IPS DF 6.9 (cell line): Measurements from ENCODE around the gene DEFB131A.
"Not testable (repeated sequence)": the region's sequence is repeated elsewhere in the genome, so short reads cannot be mapped to it uniquely, and the experiment has no call there.

Source experiments
- DNase-seq: peaks from one replicate; pipeline ENCODE4 v3.0.0-alpha.2; 2013; ENCODE audit warnings: low read depth, low spot score
- H3K27ac ChIP-seq: one replicate; pipeline ENCODE4 v1.5.1; 2013; ENCODE audit warnings: low read length, control low read depth
- H3K27me3 ChIP-seq: 2 replicates; pipeline ENCODE4 v1.6.1; 2013; ENCODE audit warnings: mild to moderate bottlenecking, low read length; ENCODE audit not compliant: control insufficient read depth, insufficient read depth
- H3K36me3 ChIP-seq: 2 replicates; pipeline ENCODE4 v1.6.1; 2013; ENCODE audit warnings: low read length; ENCODE audit not compliant: control insufficient read depth, insufficient read depth
- H3K4me1 ChIP-seq: 2 replicates; pipeline ENCODE4 v1.6.1; 2013; ENCODE audit warnings: low read length; ENCODE audit not compliant: control insufficient read depth, insufficient read depth
- H3K4me3 ChIP-seq: 2 replicates; pipeline ENCODE4 v1.5.1; 2013; ENCODE audit warnings: mild to moderate bottlenecking, low read length
- H3K9me3 ChIP-seq: 2 replicates; pipeline ENCODE4 v1.6.1; 2013; ENCODE audit warnings: low read length, inconsistent platforms; ENCODE audit not compliant: control insufficient read depth, insufficient read depth
- WGBS: extraction: QIAGEN DNeasy Blood & Tissue Kit; methylation state at CpG from one replicate; pipeline ENCODE4 v1.1.7; 2013; ENCODE audit warnings: mixed read lengths, missing lambda C conversion rate; ENCODE audit not compliant: insufficient read length, insufficient coverage; 5-methylcytosine and 5-hydroxymethylcytosine counted together

Gene DEFB131A, protein sequence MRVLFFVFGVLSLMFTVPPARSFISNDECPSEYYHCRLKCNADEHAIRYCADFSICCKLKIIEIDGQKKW

DNA sequence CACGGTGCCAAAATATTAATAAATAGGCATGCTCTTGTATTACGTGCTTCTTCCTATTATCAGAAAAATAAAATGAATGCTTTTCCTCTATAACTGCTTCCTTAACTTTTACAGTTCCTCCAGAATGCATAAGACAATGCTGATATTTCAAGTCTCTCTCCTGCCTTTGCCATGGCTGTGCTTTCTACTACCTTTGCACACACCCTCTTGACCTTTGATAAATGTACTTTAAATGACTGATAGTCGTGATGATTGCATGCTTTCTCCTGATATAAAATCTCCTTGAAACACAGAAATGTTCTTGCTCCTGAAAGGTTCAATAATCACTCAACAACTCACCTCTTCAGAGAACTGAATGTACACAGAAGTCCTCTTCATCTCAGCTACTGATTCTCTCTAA lies at the start of gene DEFB131A:
Gene DEFB131A, plus strand, starts transcription at position 301 of the 400 bp plus-strand sequence. CDS start 120 bp downstream, outside the sequence.
- H3K4me1 ChIP-seq, H3K36me3 ChIP-seq: not testable (repeated sequence)
- WGBS: no CpG with 5 or more reads among the region's 3 CpGs

DNA sequence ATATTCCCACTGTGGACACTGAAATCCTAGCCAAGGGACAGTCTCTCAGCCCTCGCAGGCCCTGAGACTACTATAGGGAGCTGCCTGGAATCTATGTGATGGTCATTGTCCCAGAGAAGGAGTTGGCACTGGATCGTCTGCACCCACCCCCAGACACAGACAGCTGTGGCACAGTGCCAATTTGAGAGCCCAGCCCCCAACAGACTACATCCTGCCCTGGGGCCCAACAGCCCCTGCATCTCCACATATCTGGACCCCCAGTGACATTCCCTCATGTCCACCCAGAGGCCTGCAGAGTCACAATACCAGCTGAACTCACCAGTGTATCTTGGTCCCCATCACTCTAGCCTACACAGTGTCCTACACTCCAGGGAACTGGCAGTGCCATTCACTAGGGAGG lies 38.4 kb upstream of the DEFB131A start:
- H3K27me3 ChIP-seq, DNase-seq, H3K27ac ChIP-seq, H3K9me3 ChIP-seq, H3K4me3 ChIP-seq, H3K4me1 ChIP-seq, H3K36me3 ChIP-seq: not testable (repeated sequence)
- no CpG with 5 or more reads among the region's 2 CpGs for WGBS

More for the DNA sequence above, at the start of gene DEFB131A:
- H3K9me3 ChIP-seq, DNase-seq, H3K4me3 ChIP-seq, H3K27me3 ChIP-seq, H3K27ac ChIP-seq: not testable (repeated sequence)

DNA sequence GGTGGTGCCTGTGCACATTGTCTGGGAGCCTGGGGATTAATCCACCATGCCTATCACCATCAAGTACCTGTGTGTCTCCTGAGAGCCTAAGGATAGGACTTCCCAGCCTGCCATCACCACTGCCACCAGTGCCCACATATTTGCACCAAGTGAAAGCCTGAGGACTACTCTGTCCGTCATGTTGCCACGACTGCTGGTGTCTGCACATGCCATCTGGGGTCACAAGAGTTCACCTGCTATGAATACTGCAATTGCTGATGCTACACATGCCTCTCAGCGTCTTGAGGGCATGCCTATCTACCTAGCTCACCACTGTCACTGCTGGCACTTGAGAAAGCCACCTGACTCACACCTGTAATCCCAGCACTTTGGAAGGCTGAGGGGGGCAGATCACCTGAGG lies 37.7 kb upstream of the DEFB131A start:
- H3K27ac ChIP-seq, DNase-seq, H3K27me3 ChIP-seq, H3K4me3 ChIP-seq, H3K4me1 ChIP-seq, H3K9me3 ChIP-seq, H3K36me3 ChIP-seq: not testable (repeated sequence)
- no CpG with 5 or more reads among the region's 3 CpGs for WGBS

DNA sequence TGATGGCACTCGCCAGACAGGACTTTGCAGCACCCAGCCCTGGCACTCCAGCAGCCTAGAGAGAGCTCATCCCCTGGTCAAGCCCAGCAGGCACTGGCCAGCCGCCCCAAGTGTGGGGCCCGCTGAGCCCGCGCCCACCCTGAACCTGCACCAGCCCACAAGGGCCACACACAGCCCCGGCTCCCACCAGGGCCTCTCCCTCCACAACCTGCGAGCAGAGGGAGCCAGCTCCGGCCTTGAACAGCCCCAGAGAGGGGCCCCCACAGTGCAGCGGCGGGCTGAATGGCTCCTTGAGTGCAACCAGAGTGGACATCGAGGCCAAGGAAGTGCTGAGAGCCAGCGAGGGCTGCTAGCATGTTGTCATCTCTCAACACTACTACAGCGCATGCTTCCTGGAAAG lies 34.4 kb upstream of the DEFB131A start:
- H3K9me3 ChIP-seq: no peaks in the 10 kb centered on the region; the same call in 1 of the 2 replicates
- H3K4me1 ChIP-seq: no peaks in the 10 kb centered on the region
- H3K27me3 ChIP-seq: no peaks in the 10 kb centered on the region
- no peak overlapping the region for H3K27ac ChIP-seq
- H3K36me3 ChIP-seq: no peaks in the 10 kb centered on the region
- WGBS: no CpG with 5 or more reads among the region's 13 CpGs
- DNase-seq: no peak
- H3K4me3 ChIP-seq: no peak overlapping the region

DNA sequence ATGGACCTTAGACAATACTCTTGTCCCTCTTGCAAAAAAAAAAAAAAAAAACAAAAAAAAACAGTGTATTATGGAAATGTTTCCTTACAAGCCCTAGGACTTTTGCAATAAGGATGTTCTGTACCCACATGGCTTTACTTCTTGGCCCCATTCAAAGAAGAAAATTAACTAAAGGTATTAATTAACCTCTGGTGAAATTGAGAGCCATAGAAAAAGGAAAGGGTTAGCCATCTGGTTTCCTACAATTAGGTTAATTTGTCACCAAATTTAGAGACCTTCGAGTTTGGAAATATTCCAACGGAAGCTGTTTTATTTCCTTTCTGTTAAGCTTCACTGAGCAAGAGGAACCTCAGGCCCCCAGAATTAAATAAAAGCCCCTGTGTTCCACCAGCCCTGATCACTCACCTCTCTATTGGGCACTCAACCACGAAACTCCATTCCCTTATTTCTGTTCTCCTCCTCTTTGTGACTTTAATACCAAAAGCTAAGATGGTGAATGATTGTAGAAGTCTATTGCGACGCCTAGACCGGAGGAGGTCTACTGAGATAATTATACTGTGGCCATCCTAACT lies 22.2 kb upstream of the DEFB131A start:
- H3K27me3 ChIP-seq, H3K27ac ChIP-seq, H3K4me3 ChIP-seq, H3K4me1 ChIP-seq, H3K36me3 ChIP-seq, H3K9me3 ChIP-seq, DNase-seq: not testable (repeated sequence)
- no CpG with 5 or more reads among the region's 6 CpGs for WGBS

DNA sequence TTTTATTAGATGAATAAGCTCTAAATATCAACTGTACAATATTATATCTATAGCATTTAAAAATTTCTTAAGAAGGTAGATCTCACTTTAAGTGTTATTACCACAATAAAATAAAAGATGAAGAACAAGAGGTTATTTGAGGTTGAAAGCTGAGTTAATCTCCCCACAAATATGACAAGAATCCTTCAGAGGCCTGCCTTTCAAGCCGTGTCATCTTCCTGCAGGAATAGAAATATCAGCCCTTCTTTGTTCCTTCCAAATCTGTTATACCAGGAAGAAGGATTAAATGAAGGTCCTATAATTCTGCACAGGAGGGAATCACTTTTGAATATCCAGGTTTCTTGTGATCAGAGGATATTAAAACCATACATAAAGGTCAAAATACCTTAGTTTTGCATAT lies 18.3 kb upstream of the DEFB131A start:
- H3K27me3 ChIP-seq, H3K4me1 ChIP-seq, H3K36me3 ChIP-seq, H3K4me3 ChIP-seq, H3K9me3 ChIP-seq, DNase-seq, H3K27ac ChIP-seq: not testable (repeated sequence)
- WGBS: no CpG with 5 or more reads among the region's 1 CpG

DNA sequence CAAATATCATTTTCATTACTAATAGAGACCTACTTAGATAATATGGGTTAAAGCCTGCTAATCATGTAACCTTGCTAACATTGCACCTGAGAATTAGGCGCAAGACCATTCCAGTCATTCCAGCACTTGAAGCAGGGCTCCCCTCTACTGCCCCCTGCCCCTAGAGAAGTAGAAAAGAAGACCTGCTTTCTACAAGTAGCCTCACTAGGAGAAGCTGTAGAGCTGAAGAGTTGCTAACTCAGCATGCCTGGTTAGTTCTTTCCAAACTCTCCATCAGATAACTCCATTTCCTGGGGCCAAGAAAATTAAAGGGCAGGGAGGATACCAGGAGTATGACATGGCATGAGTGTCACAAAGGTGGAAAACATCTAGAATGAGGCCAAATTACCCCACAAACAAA lies 14.2 kb upstream of the DEFB131A start:
- WGBS: no CpG with 5 or more reads among the region's 1 CpG
- H3K9me3 ChIP-seq, H3K27ac ChIP-seq, DNase-seq, H3K36me3 ChIP-seq, H3K4me3 ChIP-seq, H3K4me1 ChIP-seq, H3K27me3 ChIP-seq: not testable (repeated sequence)

DNA sequence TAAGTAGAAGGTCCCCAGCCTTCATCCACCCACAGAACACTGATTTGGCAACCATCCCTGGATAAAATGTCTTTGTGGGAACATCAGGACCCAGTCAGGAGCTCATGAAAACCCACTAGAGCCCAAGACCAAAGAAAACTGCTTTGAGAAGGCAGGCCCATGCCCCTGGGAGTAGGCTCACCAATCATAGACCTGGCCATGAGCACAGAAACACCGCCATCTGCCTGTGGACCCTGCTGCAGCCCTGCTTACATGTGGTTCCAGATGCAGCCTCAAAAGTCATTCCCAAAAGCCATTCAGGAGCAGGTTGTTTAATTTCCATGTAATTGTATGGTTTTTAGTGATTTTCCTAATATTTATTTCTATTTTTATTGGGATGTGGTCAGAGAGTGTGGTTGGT lies 10.9 kb upstream of the DEFB131A start:
- not testable (repeated sequence) for H3K27me3 ChIP-seq, H3K9me3 ChIP-seq, DNase-seq, H3K4me3 ChIP-seq, H3K4me1 ChIP-seq, H3K36me3 ChIP-seq, H3K27ac ChIP-seq
- no CpG with 5 or more reads among the region's 1 CpG for whole genome bisulfite sequencing

DNA sequence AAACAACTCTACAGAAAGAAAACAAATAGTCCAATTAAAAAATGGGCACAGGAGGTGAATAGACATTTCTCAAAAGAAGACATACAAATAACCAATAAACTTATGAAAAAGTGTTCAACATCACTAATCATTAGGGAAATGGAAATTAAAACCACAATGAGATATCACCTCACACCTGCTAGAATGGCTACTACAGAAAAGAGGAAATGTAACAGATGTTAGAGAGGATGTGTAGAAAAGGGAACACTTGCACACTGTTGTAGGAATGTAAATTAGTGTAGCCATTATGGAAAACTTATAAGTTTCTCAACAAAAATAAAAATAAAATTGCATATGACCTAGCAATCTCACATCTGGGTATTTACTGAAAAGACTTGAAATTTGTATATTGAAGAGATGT lies 7.5 kb upstream of the DEFB131A start:
- not testable (repeated sequence) for DNase-seq, H3K27me3 ChIP-seq

DNA sequence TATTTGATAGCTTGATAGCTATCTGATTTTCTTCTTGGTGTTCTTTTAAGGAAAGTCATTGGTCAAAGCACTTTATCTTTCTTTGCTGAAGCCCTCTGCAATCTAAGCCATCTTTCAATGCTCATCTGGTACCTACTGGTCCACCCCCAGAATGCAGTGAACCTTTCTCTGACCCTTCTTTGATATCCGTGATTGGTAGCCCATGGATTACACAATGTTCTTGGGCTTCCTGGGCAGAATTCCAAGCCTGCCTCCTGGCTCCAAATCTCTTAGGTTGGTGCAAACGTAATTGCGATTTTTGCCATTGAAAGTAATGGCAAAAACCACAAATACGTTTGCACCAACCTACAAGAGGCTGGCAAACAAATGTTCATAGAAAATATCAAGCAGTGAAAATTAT lies 1.9 kb upstream of the DEFB131A start:
- H3K4me1 ChIP-seq, H3K27me3 ChIP-seq, H3K9me3 ChIP-seq, H3K36me3 ChIP-seq, DNase-seq, H3K4me3 ChIP-seq, H3K27ac ChIP-seq: not testable (repeated sequence)
- no CpG with 5 or more reads among the region's 4 CpGs for WGBS

More for the DNA sequence above, 7.5 kb upstream of the DEFB131A start:
- not testable (repeated sequence) for H3K4me1 ChIP-seq, H3K9me3 ChIP-seq, H3K4me3 ChIP-seq, H3K27ac ChIP-seq, H3K36me3 ChIP-seq

DNA sequence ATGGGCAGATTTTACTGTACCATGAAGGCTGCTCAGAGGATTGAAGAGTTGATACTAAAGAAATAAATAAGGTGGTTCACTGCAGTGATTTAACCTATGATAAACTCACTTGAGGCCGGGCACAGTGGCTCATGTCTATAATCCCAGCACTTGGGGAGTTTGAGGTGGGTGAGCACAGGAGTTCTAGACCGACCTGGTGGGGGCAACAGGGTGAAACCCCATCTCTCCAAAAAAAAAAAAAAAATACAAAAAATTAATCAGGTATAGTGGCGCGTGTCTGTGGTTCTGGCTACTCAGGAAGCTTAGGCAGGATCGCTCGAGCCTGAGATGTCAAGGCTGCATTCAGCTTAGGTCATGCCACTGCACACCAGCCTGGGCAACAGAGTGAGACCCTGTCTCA lies 467 bp downstream of the DEFB131A start:
- not testable (repeated sequence) for DNase-seq, H3K4me3 ChIP-seq, H3K9me3 ChIP-seq, H3K36me3 ChIP-seq, H3K4me1 ChIP-seq, H3K27me3 ChIP-seq, H3K27ac ChIP-seq
- WGBS: no CpG with 5 or more reads among the region's 6 CpGs
